Islet precursor cell (in vitro differentiated cells): ENCODE results near the gene TIPARP.
A peak's percentile ranks its signal among the peaks of the same experiment; 100 is the strongest.
"Not testable (repeated sequence)": the region's sequence is repeated elsewhere in the genome, so short reads cannot be mapped to it uniquely, and the experiment has no call there.

ENCODE experiments used
- DNase-seq: peaks from one replicate; pipeline ENCODE4 v3.0.0-alpha.2; 2018

Gene TIPARP

GRCh38 chr3:156648086-156648485 lies 26.3 kb upstream of the TIPARP start:
- no peak for DNase-seq

- DNase-seq, result no peak
Measured at GRCh38 chr3:156649681-156650080, 24.7 kb upstream of the TIPARP start.

- not testable (repeated sequence) for DNase-seq
Measured at GRCh38 chr3:156652661-156653060, 21.7 kb upstream of the TIPARP start.

DNA sequence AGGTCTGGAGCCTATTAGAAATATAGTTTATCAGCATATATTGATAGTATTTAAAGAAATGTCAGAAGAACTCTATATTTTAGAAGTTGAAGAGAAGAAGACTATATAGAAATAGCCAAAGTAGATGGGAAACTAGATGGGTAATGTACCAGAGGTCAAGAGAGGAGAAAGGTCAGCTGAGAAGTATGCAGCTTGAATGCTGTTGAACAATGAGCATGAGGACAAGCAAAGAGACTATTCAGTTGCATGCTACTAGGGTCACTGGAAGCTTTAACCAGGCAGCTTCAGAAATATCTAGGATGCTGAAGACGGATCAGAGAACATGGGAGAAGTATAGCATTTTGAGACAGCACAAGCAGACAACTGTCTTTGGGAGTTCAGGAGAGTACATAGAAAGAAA lies 19.6 kb upstream of the TIPARP start:
- no peak for DNase-seq

DNA sequence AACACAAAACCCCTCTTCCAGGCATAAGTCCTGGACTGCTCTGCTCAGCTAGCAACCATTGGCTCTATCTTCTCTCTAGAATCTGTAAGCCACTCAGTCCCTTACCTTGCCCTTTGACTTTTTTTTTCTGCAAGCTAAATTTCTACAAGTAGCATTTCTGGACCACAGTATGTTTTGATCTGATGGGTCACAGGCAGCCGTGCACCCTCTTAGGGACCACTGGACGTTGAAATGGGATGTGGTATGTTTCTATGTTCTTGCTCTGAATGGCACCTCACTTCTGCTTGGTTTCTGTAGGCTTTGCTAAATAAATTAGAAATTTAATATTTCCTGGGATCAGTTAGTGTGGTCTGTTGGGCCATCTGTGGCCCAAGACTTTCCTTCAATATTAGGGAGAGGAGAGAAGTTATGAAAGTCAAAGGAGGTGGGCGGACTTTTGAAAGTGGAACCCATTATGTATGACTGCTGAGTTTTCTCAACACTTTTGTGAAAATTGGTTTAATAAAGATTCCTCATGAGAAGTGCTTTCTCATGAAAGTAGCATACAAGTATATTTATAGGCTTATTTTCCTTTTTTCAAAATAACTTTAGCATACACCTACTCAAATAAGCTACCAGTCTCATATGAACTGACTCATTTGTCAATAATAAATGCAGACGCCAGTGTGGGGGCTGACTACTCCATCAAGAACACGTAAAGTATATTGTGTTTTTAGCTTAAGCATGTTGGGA lies 18.4 kb upstream of the TIPARP start:
- no peak for DNase-seq

DNA sequence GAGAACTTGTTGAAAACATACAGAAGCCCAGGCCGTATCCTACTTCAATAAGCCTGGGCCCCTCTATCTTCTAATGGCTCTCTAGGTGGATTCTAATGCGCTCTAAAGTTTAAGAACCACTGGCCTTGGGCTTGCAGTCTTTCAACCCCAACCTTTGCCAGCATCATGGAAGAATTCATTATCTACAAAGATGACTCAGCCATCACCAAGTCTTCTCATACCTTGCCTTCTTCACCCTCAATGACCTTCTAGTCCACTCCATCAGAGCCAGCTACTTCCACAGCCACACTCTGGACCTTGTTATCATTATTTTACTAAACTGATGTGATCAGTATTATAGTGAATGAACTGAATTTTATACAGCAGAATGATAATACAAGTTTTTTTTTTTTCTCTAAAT lies 16.9 kb upstream of the TIPARP start:
- no peak for DNase-seq

DNA sequence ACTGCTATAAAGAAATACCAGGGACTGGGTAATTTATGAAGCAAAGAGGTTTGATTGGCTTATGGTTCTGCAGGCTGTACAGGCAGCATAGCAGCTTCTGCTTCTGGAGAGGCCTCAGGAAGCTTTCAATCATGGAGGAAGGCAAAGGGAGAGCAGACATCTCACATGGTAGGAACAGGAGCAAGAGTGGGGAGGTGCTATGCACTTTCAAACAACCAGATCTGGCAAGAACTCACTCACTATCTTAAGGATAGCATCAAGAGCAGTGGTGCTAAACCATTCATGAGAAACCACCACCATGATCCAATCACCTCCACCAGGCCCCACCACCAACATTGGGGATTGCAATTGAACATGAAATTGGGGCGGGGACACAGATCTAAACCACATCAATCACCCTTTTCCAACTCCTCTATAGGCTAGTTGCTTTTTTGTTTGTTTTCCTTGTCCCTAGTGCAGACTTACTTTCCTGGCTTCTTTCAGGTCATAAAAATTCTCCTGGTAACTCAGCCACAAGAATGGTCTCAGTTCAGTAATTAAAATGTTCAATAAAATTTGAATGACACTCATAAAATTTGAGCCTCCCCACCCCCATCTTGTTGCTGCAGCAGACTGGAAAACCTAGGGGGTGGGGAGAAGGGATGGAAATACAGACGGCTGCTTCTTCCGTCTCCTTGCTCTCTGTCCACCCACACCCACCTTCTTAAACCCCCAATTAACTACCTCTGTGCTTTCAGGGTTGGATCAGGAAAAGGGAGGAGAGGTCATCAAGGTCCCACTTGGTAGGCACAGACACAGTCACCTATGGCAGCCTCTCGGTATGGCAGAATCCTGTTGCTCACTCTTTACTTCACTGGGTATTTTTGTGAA lies 16.3 kb upstream of the TIPARP start:
- DNase-seq, result no peak

- no peak for DNase-seq
Measured at GRCh38 chr3:156658732-156659090, 15.7 kb upstream of the TIPARP start.

DNA sequence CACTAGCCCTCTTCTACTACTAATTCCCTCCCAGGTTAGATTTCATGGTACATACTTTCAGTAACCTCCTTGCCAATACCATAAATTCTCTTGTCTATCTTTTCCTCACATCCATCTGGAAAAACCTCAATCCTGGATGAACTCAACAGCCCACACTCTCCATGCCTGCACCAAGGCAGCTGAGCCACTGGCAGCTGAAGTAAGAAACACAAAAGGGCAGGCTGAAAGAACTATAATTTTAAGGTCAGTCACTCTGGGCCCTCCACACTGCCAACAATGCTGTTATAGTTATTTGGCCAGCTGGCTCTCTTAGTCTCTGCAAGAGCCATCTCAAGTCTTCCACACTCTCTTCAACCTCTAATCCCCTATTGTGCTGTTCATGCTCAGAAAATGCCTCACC lies 15.1 kb upstream of the TIPARP start:
- DNase-seq, result no peak

DNA sequence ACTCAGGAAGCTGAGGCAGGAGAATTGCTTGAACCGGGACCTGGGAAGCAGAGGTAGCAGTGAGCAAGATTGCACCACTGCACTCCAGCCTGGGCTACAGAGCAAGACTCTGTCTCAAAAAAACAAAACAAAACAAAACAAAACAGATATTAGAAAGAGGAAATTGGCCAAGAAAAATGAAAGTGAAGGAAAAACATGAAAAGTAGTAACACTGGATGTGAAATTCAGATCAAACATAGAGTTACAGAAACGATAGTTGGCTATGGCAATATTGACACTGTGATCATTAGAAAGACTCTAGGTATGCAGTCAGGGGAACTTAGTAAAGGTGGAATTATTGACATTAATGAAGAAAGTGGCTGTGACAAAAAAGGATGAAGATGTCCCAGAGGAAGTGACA lies 13.2 kb upstream of the TIPARP start:
- DNase-seq, result no peak

- DNase-seq, result no peak
Measured at GRCh38 chr3:156664011-156664830, 10.2 kb upstream of the TIPARP start.

DNA sequence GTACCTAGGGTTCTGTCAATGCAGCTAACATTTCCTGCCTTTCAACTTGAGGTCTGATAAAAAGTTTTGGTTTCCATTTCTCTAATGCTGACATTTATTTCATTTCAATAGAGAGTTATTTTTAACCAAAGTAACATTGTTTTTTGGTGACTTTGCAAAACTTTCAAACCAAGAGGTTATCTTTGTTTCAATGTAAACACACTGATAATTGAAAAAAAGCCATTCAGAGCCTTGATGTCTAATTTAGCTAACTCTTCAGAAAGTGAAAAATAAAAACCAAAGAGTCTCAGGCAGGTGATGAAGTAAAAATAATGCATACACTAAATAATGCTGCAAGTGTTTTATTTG lies 9.6 kb upstream of the TIPARP start:
- DNase-seq, result no peak

- DNase-seq, result no peak
Measured at GRCh38 chr3:156665291-156665690, 9.1 kb upstream of the TIPARP start.

DNA sequence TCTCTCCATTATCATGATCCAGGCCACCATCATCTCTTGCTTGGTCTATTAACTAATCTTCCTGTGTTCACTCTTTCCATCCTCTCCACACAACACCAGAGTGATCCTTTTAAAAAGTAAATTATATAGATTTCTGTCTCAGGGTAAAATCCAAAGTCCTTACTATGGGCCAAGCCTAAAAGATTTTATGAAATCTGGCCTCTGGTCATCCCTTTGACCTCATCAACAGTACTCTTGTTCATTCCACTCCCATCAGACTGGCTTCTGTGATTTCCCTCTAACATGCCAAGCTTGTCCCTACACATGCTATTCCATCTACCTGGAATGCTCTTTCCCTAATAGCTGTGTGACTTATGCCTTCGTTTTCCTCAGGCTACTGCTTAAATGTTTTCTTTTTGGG lies 8.3 kb upstream of the TIPARP start:
- DNase-seq, result no peak

DNA sequence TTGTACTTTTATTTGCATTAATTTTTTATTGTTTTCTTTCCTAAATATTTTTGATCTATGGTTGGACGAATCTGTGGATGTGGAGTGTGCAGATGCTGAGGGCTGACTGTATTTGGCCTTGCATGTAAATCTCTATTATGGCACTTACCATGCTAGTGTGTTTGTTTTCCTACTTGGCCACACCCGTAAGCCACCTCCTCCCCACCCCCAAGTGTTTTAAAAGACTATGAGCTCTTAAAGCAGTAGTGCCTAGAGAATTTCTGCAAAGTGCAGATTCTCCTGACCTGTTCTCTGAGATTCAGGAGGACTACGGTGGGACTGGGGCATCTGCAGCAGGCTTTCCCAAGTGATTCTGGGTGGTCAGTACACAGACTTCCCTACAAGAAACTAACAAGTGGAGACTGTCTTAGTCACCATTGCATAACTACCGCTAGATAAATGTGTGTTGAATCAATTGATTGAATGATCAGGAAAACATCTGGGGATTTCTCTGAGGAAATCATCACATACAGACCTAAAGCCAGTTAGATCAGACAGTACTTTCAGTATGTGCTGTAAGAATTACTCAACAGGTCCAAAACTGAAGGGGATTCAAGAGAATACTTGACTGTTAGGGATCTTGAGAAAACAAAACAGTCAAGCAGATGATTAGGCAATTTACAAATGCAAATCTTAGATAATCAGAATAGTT lies 6.2 kb upstream of the TIPARP start:
- DNase-seq, result no peak

- no peak for DNase-seq
Measured at GRCh38 chr3:156670077-156670476, 4.3 kb upstream of the TIPARP start.

GRCh38 chr3:156670652-156671051 lies 3.7 kb upstream of the TIPARP start:
- no peak for DNase-seq

DNA sequence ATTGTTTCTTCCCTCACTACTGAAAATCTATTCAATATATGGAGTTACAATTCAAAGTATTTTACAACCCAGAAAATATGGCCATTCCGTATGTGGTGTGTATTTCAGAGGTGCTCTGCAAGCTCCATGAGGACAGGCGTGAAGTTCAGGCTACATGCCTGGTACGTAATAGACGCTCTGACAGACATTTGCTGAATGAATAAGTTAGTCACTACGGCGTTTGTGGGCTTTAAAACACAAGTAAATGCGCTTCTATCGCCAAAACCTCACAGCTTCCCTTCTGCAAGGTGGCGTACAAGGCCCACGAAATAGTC lies 701 bp upstream of the TIPARP start:
- DNase-seq, result no peak

- peak; percentile 68 for DNase-seq
Measured at GRCh38 chr3:156674911-156675829, 780 bp downstream of the TIPARP start.

GRCh38 chr3:156675830-156676767 lies 1.7 kb downstream of the TIPARP start:
- peak; percentile 54 for DNase-seq
